Activated effector memory CD4-positive, alpha-beta T cell treated with anti-CD3 and anti-CD28 coated beads, Interleukin-2, amount 50 U/mL, for 16 hours (primary cell): ENCODE measurements around the gene KLK2.

ENCODE experiments used
- DNase-seq: peaks from one replicate; pipeline ENCODE4 v3.0.0-alpha.2; 2020

Gene KLK2

DNA sequence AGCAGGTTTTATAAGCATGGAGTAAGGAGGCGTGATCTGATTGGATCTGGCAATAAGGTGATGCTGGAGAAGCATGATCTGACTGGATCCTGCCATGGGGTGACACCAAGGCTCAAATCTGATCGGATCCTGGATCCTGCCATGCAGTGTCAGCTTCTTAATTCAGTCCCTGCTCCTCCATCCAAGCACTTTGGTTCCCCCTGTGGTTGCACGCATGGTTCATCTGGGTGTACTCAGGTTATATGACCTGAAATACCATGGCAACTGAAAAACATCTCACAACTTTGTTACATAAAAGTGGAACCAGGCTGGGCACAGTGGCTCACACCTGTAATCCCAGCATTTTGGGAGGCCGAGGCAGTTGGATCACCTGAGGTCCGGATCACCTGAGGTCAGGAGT, 55.6 kb downstream of the KLK2 start:
- DNase-seq, result no peak
